ENCODE measurements around the gene PTGFR.

- TF ChIP-seq CTCF (IDR thresholded peaks at IDR 0.05; ENCODE audit: low read depth, low read length, missing input control), result no peak
- peak; percentile 2 for TF ChIP-seq YY1 (IDR thresholded peaks at IDR 0.05)
Measured at GRCh38 chr1:78471890-78472620, 18.7 kb upstream of the PTGFR start.
